Stimulated activated CD4-positive, alpha-beta T cell treated with anti-CD3 and anti-CD28 coated beads, TNF-alpha, amount 100 ng/mL, for 4 hours (primary cell): Measurements from ENCODE around the gene PLXDC1.
"Not testable (repeated sequence)": the region's sequence is repeated elsewhere in the genome, so short reads cannot be mapped to it uniquely, and the experiment has no call there.

Source experiments
- DNase-seq, 3 experiments: peaks; one replicate each; pipeline ENCODE4 v3.0.0-alpha.2; 2020; ENCODE audit warnings: low read depth in 3 of 3

Gene PLXDC1

DNA sequence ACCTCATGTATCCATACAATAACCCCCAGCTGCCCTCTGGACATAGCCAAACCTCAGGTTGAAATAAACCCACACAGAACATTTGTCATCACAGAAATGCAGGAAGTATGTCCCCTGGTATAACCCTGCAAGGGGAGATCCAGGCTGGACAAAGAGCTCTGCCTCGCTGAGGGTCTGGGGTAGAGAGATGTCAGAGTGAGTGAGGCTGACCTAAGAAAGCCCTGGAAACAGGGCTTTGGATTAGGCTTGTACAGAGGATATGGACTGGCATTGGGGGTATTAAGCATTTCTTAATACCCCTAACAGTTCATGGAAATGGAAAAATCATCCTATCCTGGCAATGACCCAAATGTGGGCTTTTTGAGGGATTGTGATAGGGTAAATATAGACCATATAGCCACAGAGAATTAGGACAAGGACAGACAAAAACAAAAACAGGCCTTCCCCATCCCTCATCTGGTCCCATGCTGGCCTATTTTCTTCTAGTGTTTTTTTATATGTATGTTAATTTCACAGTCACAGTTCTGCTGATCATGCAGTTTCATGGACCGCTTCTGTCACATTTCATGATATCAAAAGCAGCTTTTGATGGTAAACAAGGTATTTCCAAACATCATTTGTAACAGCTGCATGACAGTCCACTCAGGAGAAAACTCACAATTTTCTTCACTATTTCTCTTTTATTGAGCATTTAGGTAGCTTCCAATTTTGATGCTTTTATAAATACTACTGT is 26.1 kb downstream of the PLXDC1 start:
- DNase-seq, result no peak

DNA sequence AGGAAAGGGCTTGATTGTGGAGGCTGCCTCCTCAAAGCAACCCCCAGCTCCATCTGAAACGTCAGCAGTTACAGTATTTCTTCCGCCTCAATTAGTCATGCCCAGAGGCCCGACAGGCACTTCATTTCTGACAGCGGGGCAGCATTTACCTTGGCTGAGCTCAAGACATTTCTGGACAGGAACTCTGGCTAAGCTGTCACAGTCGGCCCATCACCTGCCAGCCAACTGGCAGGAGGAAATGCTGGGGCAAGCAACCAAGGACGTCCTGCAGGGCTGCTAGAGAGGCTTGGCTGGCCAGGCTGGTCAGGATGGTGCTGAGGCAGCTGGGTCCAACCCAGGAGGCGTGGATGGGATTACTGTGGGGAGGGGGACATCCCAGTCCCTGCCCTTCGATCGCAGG is 27.8 kb downstream of the PLXDC1 start:
- no peak for DNase-seq

DNA sequence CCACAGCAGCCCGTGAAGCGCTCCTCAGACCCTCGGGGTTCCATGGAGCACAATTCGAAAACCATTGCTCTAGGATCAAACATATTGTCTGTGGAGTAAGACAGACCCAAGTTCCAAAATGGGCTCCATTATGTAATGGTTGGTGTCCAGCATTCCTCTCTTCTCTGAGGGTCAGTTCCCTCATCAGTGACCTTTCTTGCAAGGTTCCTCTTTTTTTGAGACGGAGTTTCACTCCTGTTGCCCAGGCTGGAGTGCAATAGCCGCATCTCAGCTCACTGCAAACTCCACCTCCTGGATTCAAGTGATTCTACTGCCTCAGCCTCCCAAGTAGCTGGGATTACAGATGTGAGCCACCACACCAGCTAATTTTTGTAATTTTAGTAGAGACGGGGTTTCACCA is 28.4 kb downstream of the PLXDC1 start:
- no peak for DNase-seq

DNA sequence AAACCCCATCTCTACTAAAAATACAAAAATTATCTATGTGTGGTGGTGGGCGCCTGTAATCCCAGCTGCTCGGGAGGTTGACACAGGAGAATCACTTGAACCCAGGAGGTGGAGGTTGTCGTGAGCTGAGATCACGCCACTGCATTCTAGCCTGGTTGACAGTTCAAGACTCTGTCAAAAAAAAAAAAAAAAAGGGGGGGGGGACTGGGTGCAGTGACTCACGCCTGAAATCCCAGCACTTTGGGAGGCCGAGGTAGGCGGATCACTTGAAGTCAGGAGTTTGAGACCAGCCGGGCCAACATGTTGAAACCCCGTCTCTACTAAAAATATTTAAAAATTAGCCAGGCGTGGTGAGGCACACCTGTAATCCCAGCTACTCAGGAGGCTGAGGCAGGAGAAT is 29.5 kb downstream of the PLXDC1 start:
- DNase-seq, result not testable (repeated sequence)

DNA sequence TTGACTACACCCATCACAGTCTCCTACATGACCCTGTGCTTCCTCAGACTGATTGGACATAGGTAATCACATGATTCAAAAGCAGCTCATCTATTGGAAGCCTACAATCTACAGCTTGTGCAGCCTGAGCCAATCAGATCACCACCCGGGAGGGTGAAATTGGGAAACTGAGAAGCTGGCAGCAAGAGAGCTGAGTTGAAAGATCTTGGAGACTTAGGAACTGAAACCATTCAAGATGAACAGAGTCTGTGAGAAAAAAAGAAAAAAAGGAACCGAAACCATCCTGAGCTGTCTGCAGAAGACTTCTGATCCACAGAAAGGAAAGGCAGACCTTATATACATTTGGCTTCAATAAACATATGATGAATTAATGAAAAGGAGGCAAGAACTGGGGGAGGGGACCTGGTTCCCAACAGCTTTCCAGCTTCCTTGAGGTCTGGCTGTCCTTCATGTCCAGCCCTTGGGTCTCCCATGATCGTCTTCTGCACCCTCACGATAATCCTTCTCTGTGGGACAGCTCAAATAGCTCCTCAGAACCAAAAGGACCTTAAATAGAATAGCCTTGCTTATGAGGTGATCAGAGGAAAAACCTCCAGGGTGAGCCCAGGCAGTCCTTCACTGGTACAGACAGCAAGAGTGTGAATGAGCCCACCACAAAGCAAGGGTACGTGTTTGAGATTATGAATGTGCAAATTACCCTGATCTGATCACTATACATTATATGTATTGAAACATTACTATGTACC is 32.6 kb downstream of the PLXDC1 start:
- no peak for DNase-seq

DNA sequence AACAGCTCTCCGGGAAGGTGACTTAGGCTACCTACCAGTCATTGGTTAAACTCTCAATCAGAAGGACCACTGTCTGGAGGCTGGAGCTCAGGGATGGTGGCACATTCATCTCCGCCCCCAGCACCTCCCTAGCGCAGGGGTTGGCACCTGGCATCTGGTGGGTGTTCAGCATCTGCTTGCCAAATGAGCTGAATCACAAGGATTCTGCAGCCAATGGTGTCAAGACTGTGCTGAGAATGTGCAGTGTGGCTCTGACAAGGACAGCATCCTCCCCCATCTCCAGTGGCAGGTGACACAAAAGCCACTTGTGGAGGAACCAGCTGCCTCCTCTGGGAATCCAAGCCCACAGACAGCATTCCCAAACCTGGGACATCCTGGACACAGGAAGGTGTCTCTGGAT is 35.2 kb downstream of the PLXDC1 start:
- no peak for DNase-seq

DNA sequence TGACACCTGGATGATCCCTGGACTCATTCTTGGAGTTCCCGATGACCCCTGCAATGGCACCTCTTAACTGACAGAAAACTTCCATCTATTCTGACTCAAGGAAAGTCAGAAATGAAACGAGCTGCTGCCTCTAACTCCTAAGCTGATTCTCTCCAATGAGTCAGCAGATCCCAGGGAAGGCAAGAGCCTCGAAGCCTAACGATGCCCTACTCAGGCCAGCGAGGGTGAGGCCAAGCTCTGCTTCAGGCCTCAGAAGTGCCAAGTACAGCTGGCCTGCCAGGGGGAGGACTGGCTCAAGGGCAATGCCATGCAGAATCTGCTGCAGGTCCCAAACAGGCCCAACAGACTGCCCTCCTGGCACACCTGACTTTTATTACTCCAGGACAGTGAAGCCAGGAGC is 36.3 kb downstream of the PLXDC1 start:
- DNase-seq, result no peak

DNA sequence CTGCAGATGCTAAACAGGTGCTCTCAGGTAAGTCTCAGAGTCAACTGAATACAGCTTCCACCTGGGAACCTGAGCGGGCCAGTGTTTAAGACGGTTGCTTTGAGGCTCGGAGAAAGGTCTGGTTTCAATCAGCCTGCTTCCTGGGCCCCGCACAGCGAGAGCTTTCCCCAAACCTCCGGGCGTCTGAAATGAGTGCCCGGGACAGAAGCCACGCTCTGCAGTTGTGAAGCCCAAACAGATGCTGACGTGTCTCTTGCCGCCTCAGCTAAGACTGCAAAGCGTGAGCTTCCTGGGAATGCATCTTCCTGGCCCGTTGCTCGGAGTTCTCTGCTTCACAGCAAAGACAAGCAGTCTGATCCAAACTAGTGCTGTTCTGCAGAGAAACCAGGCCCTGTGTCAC is 36.7 kb downstream of the PLXDC1 start:
- DNase-seq, result no peak

DNA sequence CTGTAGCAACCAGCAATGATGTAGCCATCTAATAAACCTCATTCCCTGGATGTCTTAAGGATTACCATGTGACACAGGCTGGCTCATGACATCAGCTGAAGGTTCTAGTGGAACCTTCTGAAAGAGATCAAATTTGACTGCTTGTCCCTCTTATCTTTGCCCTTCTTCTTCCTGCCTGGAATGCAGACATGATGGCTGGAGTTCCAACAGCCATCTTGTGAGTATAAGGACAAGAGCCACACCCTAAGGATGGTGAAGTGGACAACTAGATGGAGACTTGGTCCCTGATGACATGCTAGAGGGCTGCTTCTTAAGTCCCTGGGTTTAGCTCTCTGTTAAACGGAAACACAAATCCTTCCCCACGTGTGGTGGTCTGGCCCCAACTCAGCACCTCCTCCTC is 37.6 kb downstream of the PLXDC1 start:
- no peak for DNase-seq

DNA sequence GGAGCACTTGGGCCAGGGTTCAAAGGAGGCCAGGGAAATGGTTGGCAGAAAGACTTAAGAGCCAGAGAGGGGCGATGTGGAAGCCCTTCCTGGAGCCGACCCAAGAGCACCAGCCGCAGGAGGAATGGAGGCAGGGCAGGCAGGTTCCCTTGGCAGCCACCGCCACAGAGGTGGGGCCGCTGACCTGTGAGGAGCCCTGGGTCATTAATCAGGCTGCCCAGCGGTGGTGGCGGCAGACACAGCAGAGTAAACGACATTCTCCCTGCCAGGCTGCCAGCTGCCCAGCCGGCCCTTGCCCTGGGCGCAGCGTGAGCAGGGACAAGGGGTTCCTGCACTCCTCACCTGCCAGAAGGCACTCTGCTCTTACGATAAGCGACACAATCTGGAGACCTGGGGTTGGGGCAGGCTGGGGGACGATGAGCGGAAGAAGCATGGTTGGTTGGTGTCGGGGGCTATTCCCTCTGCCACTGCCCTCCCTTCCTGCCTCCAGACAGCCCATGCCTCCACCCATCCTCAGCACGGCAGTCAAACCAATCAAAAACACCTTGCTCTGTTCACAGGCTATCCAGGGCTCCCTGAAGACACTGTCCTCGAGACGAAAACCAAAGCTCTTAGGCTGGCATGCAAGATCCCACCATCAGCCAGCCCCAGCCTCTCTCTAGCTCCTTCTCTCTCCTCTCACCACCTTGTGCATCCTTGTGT is 40.9 kb downstream of the PLXDC1 start:
- DNase-seq, result no peak

DNA sequence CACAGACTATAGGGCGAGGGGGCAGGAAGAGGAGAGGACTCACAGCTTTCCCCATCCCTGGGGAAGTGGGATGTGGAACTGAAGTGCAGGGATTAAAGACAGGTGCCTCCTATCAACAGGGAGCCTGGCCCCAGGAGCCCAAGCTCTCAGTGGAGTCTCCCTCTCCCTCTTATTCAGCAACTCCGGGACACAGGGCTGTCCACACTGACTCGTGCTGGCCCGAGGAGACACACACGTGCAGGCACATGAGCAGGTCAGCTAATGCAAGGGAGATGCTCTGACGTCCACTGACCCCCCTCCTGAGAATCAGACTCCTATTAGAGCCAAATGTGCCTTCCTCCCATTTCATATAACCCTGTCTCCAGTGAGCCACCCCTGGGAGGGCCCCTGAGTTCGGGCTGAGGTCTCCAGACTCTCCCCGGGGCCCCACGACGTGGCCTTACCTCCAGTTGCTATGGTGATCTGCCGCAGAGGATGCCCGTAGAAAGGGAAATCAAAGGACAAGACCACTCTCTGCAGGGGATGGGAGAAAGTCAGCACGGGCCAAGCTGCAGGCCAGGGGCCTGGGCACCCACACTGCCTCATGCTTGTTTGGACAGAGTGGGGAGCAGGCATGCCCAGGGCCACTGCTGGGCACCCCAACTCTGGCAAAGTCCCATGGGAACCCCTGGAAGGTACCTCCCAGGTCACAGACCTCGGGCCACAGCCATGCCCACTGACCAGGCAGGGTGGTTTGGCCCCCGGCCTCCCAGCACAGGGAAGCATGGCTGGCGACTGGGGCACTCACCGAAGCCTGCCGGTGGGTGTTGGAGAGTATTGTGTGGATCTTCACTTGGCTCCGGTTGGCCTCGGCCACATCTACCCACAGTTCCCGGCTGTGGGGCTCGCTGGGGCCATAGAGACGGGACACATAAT is 42.7 kb downstream of the PLXDC1 start:
- no peak for DNase-seq

DNA sequence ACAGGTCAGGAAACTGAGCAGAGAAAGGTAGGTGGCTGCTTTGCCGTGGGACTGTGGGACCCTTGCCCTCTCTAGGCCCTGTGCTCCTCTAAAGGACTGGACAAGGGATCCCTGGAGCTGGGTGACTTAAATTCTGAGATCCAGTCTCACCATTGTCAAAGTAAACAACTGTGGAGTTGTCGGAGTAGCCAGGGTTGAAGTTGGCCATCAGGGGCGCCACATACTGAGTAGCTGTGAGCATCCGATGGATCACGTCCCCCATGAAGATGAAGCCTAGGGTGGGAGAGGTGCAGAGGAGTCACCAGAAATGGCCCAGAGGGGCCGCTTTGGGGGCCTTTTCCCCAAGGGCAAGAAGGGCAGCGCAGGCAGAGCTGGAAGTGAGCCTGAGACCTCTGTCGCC is 43.5 kb downstream of the PLXDC1 start:
- no peak for DNase-seq

DNA sequence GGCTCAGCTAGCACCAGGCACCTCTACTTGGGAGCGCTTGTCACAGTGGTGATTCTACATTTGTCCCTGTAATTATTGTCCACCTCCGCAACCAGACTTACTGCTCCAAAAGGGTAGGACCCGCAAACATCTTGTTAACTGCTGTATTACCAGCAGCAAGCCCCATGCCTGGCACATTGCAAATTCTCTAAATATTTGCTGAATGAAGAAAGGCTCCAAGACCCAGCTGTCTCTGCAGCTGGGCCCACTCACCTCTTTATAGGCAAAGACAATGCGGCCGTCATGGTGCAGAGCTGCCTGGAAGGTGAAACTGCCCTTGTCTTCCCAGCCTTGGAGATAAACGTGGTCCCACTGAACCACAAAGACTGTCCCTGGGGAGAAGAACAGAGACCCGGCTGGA is 44.3 kb downstream of the PLXDC1 start:
- DNase-seq, result no peak

DNA sequence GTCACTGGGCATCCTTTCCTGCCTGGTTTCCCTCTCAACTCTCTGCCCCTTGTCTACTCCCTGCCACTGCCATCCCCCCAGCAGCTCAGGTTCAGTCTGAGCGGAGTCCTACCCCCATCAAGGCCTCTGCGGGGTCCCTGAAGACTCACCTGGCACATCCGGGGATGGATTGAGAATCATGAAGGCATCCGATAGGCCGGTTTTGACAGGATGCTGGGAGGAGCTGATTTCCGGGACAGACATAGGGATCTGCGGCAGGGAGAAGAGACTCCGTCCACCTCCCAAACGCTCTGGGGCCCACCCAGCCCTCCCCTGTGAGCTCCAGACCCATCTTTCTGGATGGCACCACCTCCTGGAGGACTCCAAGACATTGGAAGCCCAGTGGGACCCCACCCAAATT is 45.7 kb downstream of the PLXDC1 start:
- no peak for DNase-seq

DNA sequence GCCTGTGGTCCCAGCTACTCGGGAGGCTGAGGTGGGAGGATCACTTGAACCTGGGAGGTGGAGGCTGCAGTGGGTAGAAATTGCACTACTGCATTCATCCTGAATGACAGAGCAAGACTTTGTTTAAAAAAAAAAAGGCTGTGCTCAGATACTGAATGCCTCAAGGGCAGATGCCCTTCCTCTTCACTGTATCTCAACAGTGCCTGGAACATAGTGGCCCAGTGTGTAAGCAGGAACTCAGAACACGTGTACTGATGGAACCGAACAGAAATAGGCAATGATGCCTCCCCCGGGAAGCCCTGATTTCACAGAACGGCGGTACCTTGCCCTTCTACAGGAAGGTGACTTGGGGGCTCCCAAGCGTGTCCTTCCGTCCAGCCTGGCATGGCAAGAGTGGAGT is 46.8 kb downstream of the PLXDC1 start:
- DNase-seq, result no peak

DNA sequence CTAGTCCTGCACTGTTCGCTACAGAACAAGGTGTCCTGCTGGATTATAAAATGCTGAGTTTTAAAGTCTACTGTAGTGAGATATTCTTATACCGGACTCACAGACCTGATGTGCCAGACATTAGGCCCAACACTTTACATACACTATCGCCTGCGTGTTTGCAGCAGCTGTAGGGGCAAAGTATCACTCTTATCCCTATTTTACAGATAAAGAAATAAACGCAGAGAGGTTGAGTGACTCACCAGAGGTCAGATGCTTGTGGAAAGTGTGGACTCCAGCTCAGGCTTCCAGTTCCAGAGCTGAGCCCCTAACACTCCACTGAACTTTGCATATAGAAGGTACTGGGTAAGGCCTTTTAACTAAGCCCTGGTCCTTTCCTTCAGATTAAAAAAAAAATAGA is 47.4 kb downstream of the PLXDC1 start:
- DNase-seq, result no peak

DNA sequence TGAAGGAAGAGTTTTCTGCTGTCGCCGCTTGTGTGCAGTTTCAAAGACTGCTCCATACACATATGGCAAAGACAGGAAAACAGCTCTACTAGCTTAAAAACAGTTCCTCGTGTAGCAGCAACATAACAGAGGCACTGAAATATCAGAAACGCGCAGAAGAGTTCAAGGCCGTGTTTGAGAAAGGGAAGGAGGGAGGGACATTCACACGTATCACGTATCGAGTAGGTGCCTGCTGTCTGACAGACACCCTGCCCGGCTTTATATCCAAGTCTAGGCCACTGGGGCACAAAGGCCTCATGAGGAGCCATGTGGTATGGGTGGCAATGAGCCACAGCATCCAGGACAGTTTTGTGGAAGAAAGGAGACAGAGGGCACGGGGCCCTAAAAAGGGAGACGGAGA is 50.3 kb downstream of the PLXDC1 start:
- DNase-seq, result no peak

DNA sequence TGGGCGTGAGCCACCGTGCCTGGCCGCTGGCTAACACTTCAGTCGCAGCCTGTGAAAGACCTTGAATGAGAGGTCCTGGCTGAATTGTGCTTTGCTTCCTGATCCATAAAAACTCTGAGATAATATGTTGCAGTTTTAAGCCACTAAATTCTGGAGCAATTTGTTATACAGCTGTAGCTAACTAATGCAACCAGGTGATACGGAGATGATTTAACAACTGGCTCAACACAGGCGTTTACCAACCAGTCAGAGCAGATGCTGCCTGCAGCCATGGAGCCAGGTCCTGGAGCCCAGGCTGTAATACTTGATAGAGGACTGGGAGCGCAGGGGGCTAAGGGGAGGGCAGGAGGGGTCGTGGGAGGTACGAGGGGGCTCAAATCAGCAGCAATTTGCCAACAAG is 50.9 kb downstream of the PLXDC1 start:
- no peak for DNase-seq

DNA sequence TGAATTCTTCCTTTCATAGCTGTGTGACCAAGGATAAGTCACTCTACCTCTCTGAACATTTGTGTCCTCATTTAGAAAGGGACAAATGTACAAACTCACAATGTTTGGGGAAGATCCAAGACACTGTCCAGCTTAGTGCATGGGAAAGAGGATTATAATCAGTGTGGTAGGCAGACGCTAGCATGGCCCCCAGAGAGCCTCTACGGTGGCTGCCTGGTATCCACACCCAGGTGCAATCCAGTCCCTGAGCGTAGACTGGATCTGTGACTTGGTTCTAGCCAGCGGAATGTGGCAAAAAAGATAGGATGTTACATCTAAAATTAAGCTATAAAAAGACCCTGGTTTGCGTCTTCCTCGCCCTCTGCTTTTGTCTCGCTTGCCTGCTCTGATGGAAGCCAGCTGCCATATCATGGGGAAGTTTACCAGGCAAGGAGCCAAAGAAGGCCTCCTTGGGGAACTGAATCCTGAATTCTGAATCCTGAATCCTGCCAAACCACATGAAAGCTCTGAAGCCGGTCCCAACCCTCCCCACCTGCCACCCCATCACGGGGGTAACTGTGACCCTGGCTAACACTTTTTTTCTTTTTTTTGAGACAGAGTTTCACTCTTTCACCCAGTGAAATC is 51.7 kb downstream of the PLXDC1 start:
- DNase-seq, result no peak

DNA sequence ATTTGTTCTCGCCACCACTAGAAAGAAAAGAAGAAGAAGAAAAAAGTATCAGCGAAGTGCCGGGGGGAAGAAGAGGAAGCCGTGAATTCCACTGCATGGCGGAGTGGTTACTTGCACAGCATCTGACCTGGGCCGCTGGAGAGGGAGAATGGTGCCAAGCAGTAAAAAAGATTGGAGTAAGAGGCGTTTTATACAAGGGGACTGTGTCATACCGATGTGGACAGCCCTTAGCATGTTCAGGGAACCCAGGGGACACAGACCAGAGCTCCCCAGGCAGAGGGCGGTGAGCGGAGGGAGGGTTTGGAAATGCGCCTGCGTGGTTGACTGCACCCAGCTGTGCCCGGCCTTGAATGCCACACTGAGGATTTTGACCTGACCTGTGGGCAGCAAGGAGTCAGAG is 52.8 kb downstream of the PLXDC1 start:
- DNase-seq, result no peak

DNA sequence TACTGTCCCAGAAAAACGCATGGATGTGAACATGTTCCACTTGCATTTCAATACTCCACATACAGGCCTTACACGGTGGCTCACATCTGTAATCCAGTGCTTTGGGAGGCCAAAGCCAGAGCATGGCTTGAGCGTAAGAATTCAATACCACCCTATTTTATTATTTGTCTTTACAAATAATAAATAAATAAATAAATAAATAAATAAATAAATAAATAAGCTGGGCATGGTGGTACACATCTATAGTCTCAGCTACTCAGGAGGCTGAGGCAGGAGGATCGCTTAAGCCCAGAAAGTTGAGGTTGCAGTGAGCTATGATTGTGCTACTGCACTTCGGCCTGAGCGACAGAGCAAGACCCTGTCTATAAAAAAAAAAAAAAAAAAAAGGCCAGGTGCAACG is 53.9 kb downstream of the PLXDC1 start:
- no peak for DNase-seq

DNA sequence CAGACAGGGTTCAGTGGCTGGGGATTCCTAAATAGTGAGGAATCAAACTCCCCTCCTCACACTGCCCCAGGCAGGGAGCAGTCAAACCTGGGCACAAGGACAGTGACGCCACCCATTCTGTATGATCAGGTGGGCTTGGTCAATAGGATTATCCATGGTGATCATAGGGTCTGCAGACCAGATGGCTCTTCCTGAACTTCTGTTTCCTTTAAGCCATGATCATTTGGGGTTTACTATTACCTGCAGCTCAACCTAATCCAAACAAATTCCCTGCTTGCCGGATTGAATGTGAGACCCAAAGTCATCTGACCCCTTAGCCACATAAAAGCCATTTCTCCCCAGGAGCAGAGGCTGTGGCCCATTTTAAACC is 54.3 kb downstream of the PLXDC1 start:
- no peak for DNase-seq
